Measurements from ENCODE around the gene S1PR5. TPM values are rescaled to one million over a fixed set of nuclear protein-coding genes. Genes with fewer than 3 reads are reported as not detected.
"Not testable (repeated sequence)": the region's sequence is repeated elsewhere in the genome, so short reads cannot be mapped to it uniquely, and the experiment has no call there.

S1PR5 gene
- total RNA-seq, 1 experiment from 2014 or later = 0.57 TPM

DNA sequence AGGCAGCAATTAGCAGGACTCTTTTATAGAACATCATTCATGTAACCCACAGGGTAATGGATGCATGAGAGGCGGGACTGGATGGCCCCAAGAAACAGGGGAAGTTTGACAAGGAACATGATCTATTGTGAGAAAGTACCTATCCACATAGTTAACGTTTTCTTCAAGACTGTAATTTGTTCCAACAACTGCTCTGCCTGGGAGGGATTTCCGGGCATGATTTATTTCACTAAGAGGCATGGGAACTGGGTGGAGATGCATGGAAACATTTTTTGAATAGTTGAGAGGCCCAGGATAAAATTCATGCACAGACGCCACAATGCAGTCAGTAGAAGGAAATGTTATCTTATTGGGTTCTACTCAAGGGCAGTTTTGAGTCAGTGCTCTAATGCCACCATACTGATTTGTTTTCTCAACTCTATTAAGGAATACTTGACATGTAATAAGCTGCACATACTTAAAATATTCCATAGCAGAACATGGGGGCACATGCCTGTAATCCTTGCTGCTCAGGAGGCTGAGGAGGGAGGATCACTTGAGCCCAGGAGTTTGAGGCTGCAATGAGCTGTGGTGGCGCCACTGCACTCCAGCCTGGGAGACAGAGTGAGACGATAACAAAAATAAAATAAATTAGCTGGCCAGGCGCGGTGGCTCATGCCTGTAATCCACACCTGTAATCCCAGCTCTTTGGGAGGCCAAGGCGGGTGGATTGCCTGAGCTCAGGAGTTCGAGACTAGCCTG lies 16.6 kb upstream of the S1PR5 start:
- TF ChIP-seq, protein P1, sequence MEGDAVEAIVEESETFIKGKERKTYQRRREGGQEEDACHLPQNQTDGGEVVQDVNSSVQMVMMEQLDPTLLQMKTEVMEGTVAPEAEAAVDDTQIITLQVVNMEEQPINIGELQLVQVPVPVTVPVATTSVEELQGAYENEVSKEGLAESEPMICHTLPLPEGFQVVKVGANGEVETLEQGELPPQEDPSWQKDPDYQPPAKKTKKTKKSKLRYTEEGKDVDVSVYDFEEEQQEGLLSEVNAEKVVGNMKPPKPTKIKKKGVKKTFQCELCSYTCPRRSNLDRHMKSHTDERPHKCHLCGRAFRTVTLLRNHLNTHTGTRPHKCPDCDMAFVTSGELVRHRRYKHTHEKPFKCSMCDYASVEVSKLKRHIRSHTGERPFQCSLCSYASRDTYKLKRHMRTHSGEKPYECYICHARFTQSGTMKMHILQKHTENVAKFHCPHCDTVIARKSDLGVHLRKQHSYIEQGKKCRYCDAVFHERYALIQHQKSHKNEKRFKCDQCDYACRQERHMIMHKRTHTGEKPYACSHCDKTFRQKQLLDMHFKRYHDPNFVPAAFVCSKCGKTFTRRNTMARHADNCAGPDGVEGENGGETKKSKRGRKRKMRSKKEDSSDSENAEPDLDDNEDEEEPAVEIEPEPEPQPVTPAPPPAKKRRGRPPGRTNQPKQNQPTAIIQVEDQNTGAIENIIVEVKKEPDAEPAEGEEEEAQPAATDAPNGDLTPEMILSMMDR (IDR thresholded peaks at IDR 0.05; ENCODE audit: insufficient read depth in 1 of 2, low read depth in 1 of 2, low read length in 1 of 2, severe bottlenecking in 1 of 2, unreplicated experiment in 1 of 2) = no peak
- intact Hi-C loops (cut with micrococcal nuclease; ENCODE audit: unreplicated experiment) = no loop called here
- Histone ChIP-seq H3K4me3 (ENCODE audit: low read depth, low read length) (no peak overlapping the region), H3K9me3 (no peaks in the 10 kb centered on the region), H3K4me1 (no peaks in the 10 kb centered on the region), H3K36me3 (ENCODE audit: control insufficient read depth, insufficient read depth, low read length) (no peaks in the 10 kb centered on the region), H3K27me3 (replicated peaks; ENCODE audit: control insufficient read depth, insufficient read depth, low read length) (no peaks in the 10 kb centered on the region)
- POLR2A ChIA-PET = no interaction called here
- no peak for DNase-seq
- Mint-ChIP-seq H3K27ac (ENCODE audit: unreplicated experiment) (no peak overlapping the region), H3K36me3 (ENCODE audit: insufficient read depth, unreplicated experiment) (no peaks in the 10 kb centered on the region), H3K27me3 (ENCODE audit: insufficient read depth, unreplicated experiment) (no peaks in the 10 kb centered on the region), H3K4me1 (ENCODE audit: low read depth, unreplicated experiment) (no peaks in the 10 kb centered on the region), H3K4me3 (ENCODE audit: unreplicated experiment) (no peak overlapping the region), H3K9me3 (ENCODE audit: unreplicated experiment) (no peaks in the 10 kb centered on the region)
- CTCF ChIA-PET = no interaction called here
- BruUV-seq (replicated peaks) = no TSS peak

DNA sequence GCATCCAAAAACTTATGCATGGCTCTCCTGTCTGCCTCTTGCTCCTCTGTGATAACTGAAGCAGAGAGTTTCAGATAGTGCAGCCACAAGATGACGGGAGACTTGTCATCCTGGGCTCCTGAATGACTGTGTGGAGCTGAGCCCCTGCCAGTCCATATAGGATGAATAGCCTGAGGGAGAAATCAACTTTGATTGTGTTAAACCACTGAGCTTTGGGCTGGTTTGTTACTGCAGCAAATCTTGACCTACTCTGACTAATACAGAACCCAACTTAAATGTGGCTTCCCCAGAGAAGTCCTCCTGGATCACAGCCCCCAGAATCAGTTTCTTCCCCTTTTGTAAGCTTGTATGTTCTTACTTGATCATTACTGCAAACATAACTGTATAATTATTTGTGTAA lies 15.2 kb upstream of the S1PR5 start:
- no peaks in the 10 kb centered on the region for H3K36me3 Mint-ChIP-seq (ENCODE audit: insufficient read depth, unreplicated experiment)
- Histone ChIP-seq H3K9me3 (no peaks in the 10 kb centered on the region), H3K4me3 (ENCODE audit: low read depth, low read length) (no peak overlapping the region), H3K4me1 (no peaks in the 10 kb centered on the region), H3K36me3 (ENCODE audit: control insufficient read depth, insufficient read depth, low read length) (no peaks in the 10 kb centered on the region), H3K27me3 (replicated peaks; ENCODE audit: control insufficient read depth, insufficient read depth, low read length) (no peaks in the 10 kb centered on the region)
- no peak overlapping the region for H3K4me3 Mint-ChIP-seq (ENCODE audit: unreplicated experiment)
- DNase-seq = no peak
- ChIA-PET POLR2A (no interaction called here), CTCF (interaction anchor here (0.7 kb wide), 1 partner anchor 9 kb away, joined by 6 read pairs; no protein-coding TSS in a partner anchor)
- H3K4me1 Mint-ChIP-seq (ENCODE audit: low read depth, unreplicated experiment) = no peaks in the 10 kb centered on the region
- intact Hi-C loops (cut with micrococcal nuclease; ENCODE audit: unreplicated experiment) = no loop called here
- no peaks in the 10 kb centered on the region for H3K9me3 Mint-ChIP-seq (ENCODE audit: unreplicated experiment)
- no peaks in the 10 kb centered on the region for H3K27me3 Mint-ChIP-seq (ENCODE audit: insufficient read depth, unreplicated experiment)
- no peak overlapping the region for H3K27ac Mint-ChIP-seq (ENCODE audit: unreplicated experiment)
- BruUV-seq (replicated peaks) = no TSS peak
- TF ChIP-seq, protein P1 (IDR thresholded peaks at IDR 0.05; ENCODE audit: insufficient read depth in 1 of 2, low read depth in 1 of 2, low read length in 1 of 2, severe bottlenecking in 1 of 2, unreplicated experiment in 1 of 2) = no peak

DNA sequence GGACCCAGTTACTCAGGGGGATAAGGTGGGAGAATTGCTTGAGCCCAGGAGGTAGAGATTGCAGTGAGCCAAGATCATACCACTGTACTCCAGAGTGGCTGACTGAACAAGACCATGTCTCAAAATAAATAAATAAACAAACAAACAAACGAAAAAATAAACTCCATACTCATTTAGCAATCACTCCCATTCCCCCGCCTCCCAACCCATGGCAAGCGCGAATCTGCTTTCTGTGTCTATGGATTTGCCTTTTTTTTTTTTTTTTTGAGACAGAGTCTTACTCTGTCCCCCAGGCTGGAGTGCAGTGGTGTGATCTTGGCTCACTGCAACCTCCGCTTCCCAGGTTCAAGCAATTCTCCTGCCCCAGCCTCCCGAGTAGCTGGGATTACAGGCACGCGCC lies 9.6 kb upstream of the S1PR5 start:
- H3K36me3 ChIP-seq (ENCODE audit: control insufficient read depth, insufficient read depth, low read length); H3K27me3 Mint-ChIP-seq (ENCODE audit: insufficient read depth, unreplicated experiment); H3K36me3 Mint-ChIP-seq (ENCODE audit: insufficient read depth, unreplicated experiment); DNase-seq; H3K4me3 ChIP-seq (ENCODE audit: low read depth, low read length); CTCF ChIA-PET; H3K4me1 Mint-ChIP-seq (ENCODE audit: low read depth, unreplicated experiment); H3K27me3 ChIP-seq (replicated peaks; ENCODE audit: control insufficient read depth, insufficient read depth, low read length); H3K27ac Mint-ChIP-seq (ENCODE audit: unreplicated experiment); intact Hi-C loops (cut with micrococcal nuclease; ENCODE audit: unreplicated experiment); H3K4me3 Mint-ChIP-seq (ENCODE audit: unreplicated experiment); H3K9me3 Mint-ChIP-seq (ENCODE audit: unreplicated experiment); H3K4me1 ChIP-seq; H3K9me3 ChIP-seq; BruUV-seq (replicated peaks): not testable (repeated sequence)
- POLR2A ChIA-PET = interaction anchor here (0.6 to 0.7 kb wide), 2 partner anchors 14 to 50 kb away, joined by 3 read pairs; no protein-coding TSS in a partner anchor

Measured in Caco-2 (cell line).